Measurements from ENCODE around the gene PCYT1B.
A peak's percentile ranks its signal among the peaks of the same experiment; 100 is the strongest.

PCYT1B gene

GRCh38 chrX:24647257-24648058, at the start of gene PCYT1B:
Gene PCYT1B, minus strand, starts transcription at chrX:24647347. Its CDS starts 242 bp downstream, at chrX:24647105.
- TF ChIP-seq CTCF (IDR thresholded peaks at IDR 0.05) = no peak
- Histone ChIP-seq H3K36me3 (ENCODE audit: control insufficient read depth, insufficient read depth, low read length) (no peaks in the 10 kb centered on the region), H2AFZ (peak within 1 kb of the TSS; percentile 36), H3K4me3 (ENCODE audit: low read depth, low read length) (no peak within 1 kb of the TSS), H3K4me2 (ENCODE audit: low read length) (peak within 1 kb of the TSS; percentile 49), H3K27me3 (ENCODE audit: control insufficient read depth, insufficient read depth, low read length) (no peaks in the 10 kb centered on the region), H3K27ac (no peak within 1 kb of the TSS), H3K79me2 (no peaks in the 10 kb centered on the region), H3K9ac (no peak within 1 kb of the TSS), H3K9me3 (ENCODE audit: control insufficient read depth, low read length) (no peaks in the 10 kb centered on the region), H3K4me1 (no peaks in the 10 kb centered on the region)

GRCh38 chrX:24696294-24696693, 49.1 kb upstream of the PCYT1B start:
- Histone ChIP-seq H3K9ac (no peak overlapping the region), H3K36me3 (ENCODE audit: control insufficient read depth, insufficient read depth, low read length) (no peaks in the 10 kb centered on the region), H3K79me2 (no peaks in the 10 kb centered on the region), H3K9me3 (ENCODE audit: control insufficient read depth, low read length) (no peaks in the 10 kb centered on the region), H2AFZ (no peak overlapping the region), H3K4me2 (ENCODE audit: low read length) (no peak overlapping the region), H3K4me1 (no peaks in the 10 kb centered on the region), H3K4me3 (ENCODE audit: low read depth, low read length) (no peak overlapping the region), H3K27ac (no peak overlapping the region), H3K27me3 (ENCODE audit: control insufficient read depth, insufficient read depth, low read length) (no peaks in the 10 kb centered on the region)
- TF ChIP-seq CTCF (IDR thresholded peaks at IDR 0.05) = no peak

GRCh38 chrX:24694825-24695224, 47.7 kb upstream of the PCYT1B start:
- Histone ChIP-seq H3K27me3 (ENCODE audit: control insufficient read depth, insufficient read depth, low read length) (no peaks in the 10 kb centered on the region), H3K4me1 (no peaks in the 10 kb centered on the region), H2AFZ (no peak overlapping the region), H3K36me3 (ENCODE audit: control insufficient read depth, insufficient read depth, low read length) (no peaks in the 10 kb centered on the region), H3K9ac (no peak overlapping the region), H3K9me3 (ENCODE audit: control insufficient read depth, low read length) (no peaks in the 10 kb centered on the region), H3K4me2 (ENCODE audit: low read length) (no peak overlapping the region), H3K27ac (no peak overlapping the region), H3K79me2 (no peaks in the 10 kb centered on the region), H3K4me3 (ENCODE audit: low read depth, low read length) (no peak overlapping the region)
- TF ChIP-seq CTCF (IDR thresholded peaks at IDR 0.05) = no peak

- no peak within 1 kb of the TSS for H3K9ac ChIP-seq
- no peaks in the 10 kb centered on the region for H3K4me1 ChIP-seq
- H3K36me3 ChIP-seq (ENCODE audit: control insufficient read depth, insufficient read depth, low read length) = no peaks in the 10 kb centered on the region
- H3K9me3 ChIP-seq (ENCODE audit: control insufficient read depth, low read length) = no peaks in the 10 kb centered on the region
- H3K4me3 ChIP-seq (ENCODE audit: low read depth, low read length) = peak within 1 kb of the TSS; percentile 73
- peak within 1 kb of the TSS; percentile 66 for H3K27ac ChIP-seq
- no peaks in the 10 kb centered on the region for H3K79me2 ChIP-seq
- TF ChIP-seq CTCF (IDR thresholded peaks at IDR 0.05) = peak; percentile 20
- H3K27me3 ChIP-seq (ENCODE audit: control insufficient read depth, insufficient read depth, low read length) = no peaks in the 10 kb centered on the region
- peak within 1 kb of the TSS; percentile 81 for H2AFZ ChIP-seq
- peak within 1 kb of the TSS; percentile 72 for H3K4me2 ChIP-seq (ENCODE audit: low read length)
These were observed 46.5 kb upstream of the PCYT1B start, which contains the start of gene POLA1 for GRCh38 chrX:24693453-24694202. Gene POLA1, plus strand, starts transcription at chrX:24693918. Its CDS starts 44 bp downstream, at chrX:24693962.
